Stimulated activated effector memory CD8-positive, alpha-beta T cell treated with anti-CD3 and anti-CD28 coated beads, Interleukin-12 subunit alpha, Interleukin-12 subunit beta, amount 100 ng/mL, for 72 hours (primary cell): ENCODE results near the gene RASSF8.

Experiments used
- ATAC-seq: fragments of 150-1000 bp; cut with Tn5 transposase; 2 replicates; pipeline ENCODE4 v1.10.0; 2021
- DNase-seq, 2 donors: peaks; one replicate each; pipeline ENCODE4 v3.0.0; 2021 to 2022; ENCODE audit warnings: low spot score in 2 of 2
- H3K27ac Mint-ChIP-seq: one replicate; pipeline ENCODE4 v1.8.0; 2022; ENCODE audit warnings: mild to moderate bottlenecking, mixed read lengths
- H3K36me3 Mint-ChIP-seq: one replicate; pipeline ENCODE4 v1.8.0; 2022; ENCODE audit warnings: mild to moderate bottlenecking, mixed read lengths
- H3K4me1 Mint-ChIP-seq: one replicate; pipeline ENCODE4 v1.8.0; 2022; ENCODE audit warnings: mixed read lengths
- H3K4me3 Mint-ChIP-seq: one replicate; pipeline ENCODE4 v1.8.0; 2022; ENCODE audit warnings: mild to moderate bottlenecking, mixed read lengths
- H3K9me3 Mint-ChIP-seq: one replicate; pipeline ENCODE4 v1.8.0; 2022; ENCODE audit warnings: mixed read lengths

The RASSF8 gene

GRCh38 chr12:26080911-26081310 lies 122.4 kb downstream of the RASSF8 start:
- ATAC-seq (no peak), DNase-seq (no peak)
- no peak overlapping the region for H3K4me3 Mint-ChIP-seq
- no peaks in the 10 kb centered on the region for H3K36me3 Mint-ChIP-seq
- no peaks in the 10 kb centered on the region for H3K4me1 Mint-ChIP-seq
- H3K27ac Mint-ChIP-seq, result no peak overlapping the region
- H3K9me3 Mint-ChIP-seq, result peaks cover 2% of the 10 kb centered on the region

GRCh38 chr12:26086936-26087335 lies 128.5 kb downstream of the RASSF8 start:
- no peaks in the 10 kb centered on the region for H3K4me1 Mint-ChIP-seq
- no peak overlapping the region for H3K4me3 Mint-ChIP-seq
- no peaks in the 10 kb centered on the region for H3K36me3 Mint-ChIP-seq
- peaks cover 2% of the 10 kb centered on the region for H3K9me3 Mint-ChIP-seq
- no peak overlapping the region for H3K27ac Mint-ChIP-seq
- ATAC-seq (no peak), DNase-seq (no peak)

- Mint-ChIP-seq H3K4me3 (no peak overlapping the region), H3K27ac (no peak overlapping the region), H3K9me3 (no peaks in the 10 kb centered on the region), H3K36me3 (no peaks in the 10 kb centered on the region), H3K4me1 (no peaks in the 10 kb centered on the region)
- DNase-seq (no peak), ATAC-seq (no peak)
Measured at GRCh38 chr12:26088998-26089397, 130.5 kb downstream of the RASSF8 start.

GRCh38 chr12:26090836-26091510 lies 132.5 kb downstream of the RASSF8 start:
- Mint-ChIP-seq H3K9me3 (no peaks in the 10 kb centered on the region), H3K27ac (no peak overlapping the region), H3K36me3 (no peaks in the 10 kb centered on the region), H3K4me1 (no peaks in the 10 kb centered on the region), H3K4me3 (no peak overlapping the region)
- DNase-seq (no peak), ATAC-seq (no peak)

- ATAC-seq, result no peak
- no peak overlapping the region for H3K27ac Mint-ChIP-seq
Measured at GRCh38 chr12:26091822-26092221, 133.3 kb downstream of the RASSF8 start.

GRCh38 chr12:26092346-26093105 lies 134.0 kb downstream of the RASSF8 start:
- Mint-ChIP-seq H3K9me3 (no peaks in the 10 kb centered on the region), H3K4me1 (no peaks in the 10 kb centered on the region), H3K4me3 (no peak overlapping the region), H3K27ac (no peak overlapping the region), H3K36me3 (no peaks in the 10 kb centered on the region)
- DNase-seq (no peak), ATAC-seq (no peak)

More at GRCh38 chr12:26091822-26092221, 133.3 kb downstream of the RASSF8 start:
- Mint-ChIP-seq H3K4me1 (no peaks in the 10 kb centered on the region), H3K4me3 (no peak overlapping the region), H3K36me3 (no peaks in the 10 kb centered on the region), H3K9me3 (no peaks in the 10 kb centered on the region)
- no peak for DNase-seq

GRCh38 chr12:26095186-26095585 lies 136.7 kb downstream of the RASSF8 start:
- Mint-ChIP-seq H3K4me3 (no peak overlapping the region), H3K9me3 (no peaks in the 10 kb centered on the region), H3K36me3 (no peaks in the 10 kb centered on the region), H3K4me1 (no peaks in the 10 kb centered on the region), H3K27ac (no peak overlapping the region)
- ATAC-seq, result no peak
- DNase-seq, result no peak

GRCh38 chr12:26096036-26096435 lies 137.6 kb downstream of the RASSF8 start:
- Mint-ChIP-seq H3K9me3 (no peaks in the 10 kb centered on the region), H3K4me1 (no peaks in the 10 kb centered on the region), H3K27ac (no peak overlapping the region), H3K4me3 (no peak overlapping the region), H3K36me3 (no peaks in the 10 kb centered on the region)
- DNase-seq (no peak), ATAC-seq (no peak)

- H3K4me3 Mint-ChIP-seq, result no peak overlapping the region
Measured at GRCh38 chr12:26097046-26097878, 138.8 kb downstream of the RASSF8 start.

GRCh38 chr12:26100666-26101349 lies 142.3 kb downstream of the RASSF8 start:
- Mint-ChIP-seq H3K27ac (no peak overlapping the region), H3K9me3 (no peaks in the 10 kb centered on the region), H3K36me3 (no peaks in the 10 kb centered on the region), H3K4me1 (no peaks in the 10 kb centered on the region), H3K4me3 (no peak overlapping the region)
- DNase-seq, result no peak
- no peak for ATAC-seq

More at GRCh38 chr12:26097046-26097878, 138.8 kb downstream of the RASSF8 start:
- Mint-ChIP-seq H3K27ac (no peak overlapping the region), H3K4me1 (no peaks in the 10 kb centered on the region), H3K9me3 (no peaks in the 10 kb centered on the region), H3K36me3 (no peaks in the 10 kb centered on the region)
- DNase-seq, result peak in 1 of 2 donors; percentile 32
- peak; percentile 77 for ATAC-seq

- H3K4me1 Mint-ChIP-seq, result no peaks in the 10 kb centered on the region
- no peaks in the 10 kb centered on the region for H3K9me3 Mint-ChIP-seq
- no peaks in the 10 kb centered on the region for H3K36me3 Mint-ChIP-seq
- H3K4me3 Mint-ChIP-seq, result no peak overlapping the region
- H3K27ac Mint-ChIP-seq, result no peak overlapping the region
- no peak for ATAC-seq
- DNase-seq, result no peak
Measured at GRCh38 chr12:26101350-26101734, 142.9 kb downstream of the RASSF8 start.

- no peak overlapping the region for H3K4me3 Mint-ChIP-seq
- no peak for DNase-seq
- H3K36me3 Mint-ChIP-seq, result no peaks in the 10 kb centered on the region
- no peaks in the 10 kb centered on the region for H3K4me1 Mint-ChIP-seq
- H3K27ac Mint-ChIP-seq, result no peak overlapping the region
- no peak for ATAC-seq
- no peaks in the 10 kb centered on the region for H3K9me3 Mint-ChIP-seq
Measured at GRCh38 chr12:26101763-26102162, 143.3 kb downstream of the RASSF8 start.

GRCh38 chr12:26102953-26103352 lies 144.5 kb downstream of the RASSF8 start:
- DNase-seq (no peak), ATAC-seq (no peak)
- Mint-ChIP-seq H3K4me3 (no peak overlapping the region), H3K36me3 (no peaks in the 10 kb centered on the region), H3K4me1 (no peaks in the 10 kb centered on the region), H3K27ac (no peak overlapping the region), H3K9me3 (no peaks in the 10 kb centered on the region)

GRCh38 chr12:26106347-26106746 lies 147.9 kb downstream of the RASSF8 start:
- DNase-seq (no peak), ATAC-seq (no peak)
- Mint-ChIP-seq H3K36me3 (no peaks in the 10 kb centered on the region), H3K4me3 (no peak overlapping the region), H3K4me1 (no peaks in the 10 kb centered on the region), H3K27ac (no peak overlapping the region), H3K9me3 (no peaks in the 10 kb centered on the region)

- DNase-seq, result no peak
- no peak overlapping the region for H3K27ac Mint-ChIP-seq
- H3K4me1 Mint-ChIP-seq, result peaks cover 5% of the 10 kb centered on the region
- ATAC-seq, result no peak
- no peaks in the 10 kb centered on the region for H3K36me3 Mint-ChIP-seq
- no peak overlapping the region for H3K4me3 Mint-ChIP-seq
- no peaks in the 10 kb centered on the region for H3K9me3 Mint-ChIP-seq
Measured at GRCh38 chr12:26108915-26109314, 150.4 kb downstream of the RASSF8 start.
